Astrocyte of the spinal cord (primary cell): Measurements from ENCODE around the gene MEGF8.

Experiments
- DNase-seq: peaks from one replicate; pipeline ENCODE4 v3.0.0; 2011; ENCODE audit warnings: low read depth, low spot score
- H3K4me3 ChIP-seq: 2 replicates; pipeline ENCODE4 v1.5.1; 2011; ENCODE audit warnings: low read depth, mild to moderate bottlenecking, low read length, moderate library complexity
- in situ Hi-C: cut with HindIII; loops from 2 replicates; pipeline ENCODE4 v1.10.0; 2017; ENCODE audit warnings: low sequenced_read_pairs
- TF ChIP-seq, protein P1 (sequence below): IDR thresholded peaks from 2 replicates; pipeline ENCODE4 v1.5.1; 2012; ENCODE audit warnings: low read depth, mild to moderate bottlenecking, low read length, inconsistent platforms

The MEGF8 gene

DNA sequence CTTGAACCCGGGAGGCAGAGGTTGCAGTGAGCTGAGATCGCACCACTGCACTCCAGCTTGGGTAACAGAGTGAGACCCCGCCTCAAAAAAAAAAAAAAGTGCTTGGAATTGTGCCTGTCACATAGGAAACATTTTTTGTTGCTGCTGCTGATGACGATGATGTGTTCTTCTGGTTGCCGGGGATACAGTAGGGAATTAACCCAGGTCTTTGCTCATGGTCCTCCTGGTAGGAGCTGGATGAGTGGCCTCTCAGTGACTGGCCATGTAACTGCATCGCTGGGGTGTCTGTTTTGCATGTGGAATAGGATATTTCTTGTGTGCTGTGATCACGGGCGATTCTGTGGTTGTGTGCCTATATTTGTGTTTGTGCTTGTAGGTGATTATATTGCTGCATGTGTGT lies 69.3 kb downstream of the MEGF8 start:
- DNase-seq: no peak
- TF ChIP-seq, protein P1, sequence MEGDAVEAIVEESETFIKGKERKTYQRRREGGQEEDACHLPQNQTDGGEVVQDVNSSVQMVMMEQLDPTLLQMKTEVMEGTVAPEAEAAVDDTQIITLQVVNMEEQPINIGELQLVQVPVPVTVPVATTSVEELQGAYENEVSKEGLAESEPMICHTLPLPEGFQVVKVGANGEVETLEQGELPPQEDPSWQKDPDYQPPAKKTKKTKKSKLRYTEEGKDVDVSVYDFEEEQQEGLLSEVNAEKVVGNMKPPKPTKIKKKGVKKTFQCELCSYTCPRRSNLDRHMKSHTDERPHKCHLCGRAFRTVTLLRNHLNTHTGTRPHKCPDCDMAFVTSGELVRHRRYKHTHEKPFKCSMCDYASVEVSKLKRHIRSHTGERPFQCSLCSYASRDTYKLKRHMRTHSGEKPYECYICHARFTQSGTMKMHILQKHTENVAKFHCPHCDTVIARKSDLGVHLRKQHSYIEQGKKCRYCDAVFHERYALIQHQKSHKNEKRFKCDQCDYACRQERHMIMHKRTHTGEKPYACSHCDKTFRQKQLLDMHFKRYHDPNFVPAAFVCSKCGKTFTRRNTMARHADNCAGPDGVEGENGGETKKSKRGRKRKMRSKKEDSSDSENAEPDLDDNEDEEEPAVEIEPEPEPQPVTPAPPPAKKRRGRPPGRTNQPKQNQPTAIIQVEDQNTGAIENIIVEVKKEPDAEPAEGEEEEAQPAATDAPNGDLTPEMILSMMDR: no peak
- no peak overlapping the region for H3K4me3 ChIP-seq
- in situ Hi-C loops: no loop called here

DNA sequence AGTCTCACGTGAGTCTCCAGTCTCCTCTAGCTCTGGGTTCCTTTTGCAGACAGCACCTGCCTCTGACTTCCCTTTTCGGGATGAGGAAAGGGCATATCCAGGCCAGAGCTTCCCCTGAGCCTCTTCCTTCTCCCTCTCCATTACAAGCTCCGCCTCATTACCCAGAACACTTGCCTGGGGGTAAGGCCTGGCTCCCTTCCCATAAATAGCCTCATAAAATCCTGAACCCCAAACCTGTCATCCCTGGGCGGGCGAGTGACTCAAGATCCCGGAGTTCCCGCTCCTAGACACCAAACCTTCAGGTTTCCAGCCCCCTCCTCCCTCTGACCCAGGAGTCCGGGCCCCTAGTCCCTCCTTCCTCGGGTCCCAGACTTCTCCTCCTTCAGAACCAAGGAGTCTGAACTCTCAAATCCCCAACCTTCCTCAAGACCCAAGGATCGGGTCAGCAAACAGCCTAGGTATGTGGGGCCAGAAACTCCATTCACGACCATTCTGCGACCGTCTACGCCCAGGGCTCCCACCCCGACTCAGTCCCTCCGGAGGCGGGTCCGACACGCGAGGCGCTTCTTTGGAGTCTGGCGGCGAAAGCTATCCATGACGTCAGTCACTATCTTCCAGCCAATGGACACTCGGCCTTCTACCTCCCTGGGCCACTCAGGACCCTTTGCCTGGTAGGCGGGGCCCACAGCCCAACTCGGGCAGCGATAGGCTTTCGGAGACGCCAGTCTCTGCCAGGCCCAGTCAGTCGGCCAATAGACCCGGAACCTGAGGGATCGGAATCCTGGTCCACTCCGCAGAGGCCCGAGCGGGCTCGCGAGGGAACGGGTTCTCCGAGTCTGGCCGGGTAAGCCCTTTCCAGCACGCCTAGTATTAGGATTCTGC lies 71.2 kb downstream of the MEGF8 start:
- TF ChIP-seq, protein P1: no peak
- peak overlapping the region; percentile 59 for H3K4me3 ChIP-seq
- DNase-seq: peak; percentile 99
- in situ Hi-C loops: no loop called here

DNA sequence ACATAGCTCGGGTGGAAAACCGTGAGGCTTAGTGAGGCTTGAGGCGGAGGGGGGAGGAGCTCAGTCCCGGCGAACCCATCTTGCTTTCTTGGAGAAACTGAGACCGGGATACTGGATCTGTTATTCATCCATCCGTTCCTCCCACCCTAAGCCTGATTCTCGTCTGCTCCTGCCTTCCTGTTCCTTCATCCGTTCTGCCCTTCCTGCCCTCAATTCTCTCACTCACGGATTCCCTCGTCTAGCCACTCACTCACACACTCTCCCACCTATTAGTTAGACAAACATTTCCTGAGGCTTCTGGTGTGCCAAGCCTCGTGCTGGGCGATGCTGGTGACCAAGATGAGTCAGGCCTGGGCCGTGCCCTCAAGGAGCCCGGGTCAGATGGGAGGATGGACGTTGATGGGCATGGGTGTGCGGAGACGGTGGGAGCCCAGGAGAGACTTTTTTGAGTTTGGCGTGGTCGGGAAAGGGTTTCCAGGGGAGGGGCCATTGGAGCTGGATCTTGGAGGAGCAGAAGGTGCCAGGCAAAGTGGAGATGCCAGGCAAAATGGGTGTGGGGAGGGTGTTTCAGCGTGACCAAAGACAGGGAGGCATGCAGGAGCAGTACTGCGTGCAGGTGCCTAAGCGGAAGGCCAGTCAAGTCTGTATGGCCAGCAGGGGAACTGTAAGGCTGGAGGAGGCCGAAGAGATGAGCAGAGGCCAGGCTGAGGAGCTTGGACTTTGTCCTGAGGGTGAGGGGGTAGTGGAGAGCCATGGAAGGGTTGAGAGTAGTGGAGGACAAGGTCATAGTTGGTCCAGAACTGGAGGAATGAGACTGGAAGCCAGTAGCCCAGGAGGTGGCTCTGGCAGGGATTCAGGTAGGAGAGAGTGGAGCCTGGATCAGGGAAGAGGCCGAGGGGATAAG lies 72.1 kb downstream of the MEGF8 start:
- in situ Hi-C loops: no loop called here
- DNase-seq: no peak
- H3K4me3 ChIP-seq: peak overlapping the region; percentile 59
- TF ChIP-seq, protein P1: no peak

DNA sequence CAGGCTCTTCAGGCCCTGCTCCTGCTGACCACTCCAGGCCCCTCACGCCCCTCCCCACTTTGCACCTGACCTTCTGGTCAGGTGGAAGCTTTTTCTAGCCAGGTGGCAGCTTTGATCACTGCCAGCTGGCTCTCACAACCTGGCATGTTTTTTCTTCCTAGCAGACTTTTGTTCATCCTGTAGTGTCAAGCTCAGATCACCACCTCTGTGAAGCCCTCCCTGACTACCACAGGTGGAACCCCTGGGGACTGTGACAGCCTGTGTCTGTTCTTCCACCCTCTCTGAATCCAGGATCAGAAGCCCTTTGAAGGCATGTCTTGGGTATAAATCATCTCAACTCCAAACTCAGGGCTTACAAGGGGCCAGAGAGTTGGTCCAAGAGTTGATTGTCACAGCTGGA lies 75.0 kb downstream of the MEGF8 start:
- in situ Hi-C loops: no loop called here
- no peak overlapping the region for H3K4me3 ChIP-seq
- no peak for DNase-seq
- TF ChIP-seq, protein P1: no peak

DNA sequence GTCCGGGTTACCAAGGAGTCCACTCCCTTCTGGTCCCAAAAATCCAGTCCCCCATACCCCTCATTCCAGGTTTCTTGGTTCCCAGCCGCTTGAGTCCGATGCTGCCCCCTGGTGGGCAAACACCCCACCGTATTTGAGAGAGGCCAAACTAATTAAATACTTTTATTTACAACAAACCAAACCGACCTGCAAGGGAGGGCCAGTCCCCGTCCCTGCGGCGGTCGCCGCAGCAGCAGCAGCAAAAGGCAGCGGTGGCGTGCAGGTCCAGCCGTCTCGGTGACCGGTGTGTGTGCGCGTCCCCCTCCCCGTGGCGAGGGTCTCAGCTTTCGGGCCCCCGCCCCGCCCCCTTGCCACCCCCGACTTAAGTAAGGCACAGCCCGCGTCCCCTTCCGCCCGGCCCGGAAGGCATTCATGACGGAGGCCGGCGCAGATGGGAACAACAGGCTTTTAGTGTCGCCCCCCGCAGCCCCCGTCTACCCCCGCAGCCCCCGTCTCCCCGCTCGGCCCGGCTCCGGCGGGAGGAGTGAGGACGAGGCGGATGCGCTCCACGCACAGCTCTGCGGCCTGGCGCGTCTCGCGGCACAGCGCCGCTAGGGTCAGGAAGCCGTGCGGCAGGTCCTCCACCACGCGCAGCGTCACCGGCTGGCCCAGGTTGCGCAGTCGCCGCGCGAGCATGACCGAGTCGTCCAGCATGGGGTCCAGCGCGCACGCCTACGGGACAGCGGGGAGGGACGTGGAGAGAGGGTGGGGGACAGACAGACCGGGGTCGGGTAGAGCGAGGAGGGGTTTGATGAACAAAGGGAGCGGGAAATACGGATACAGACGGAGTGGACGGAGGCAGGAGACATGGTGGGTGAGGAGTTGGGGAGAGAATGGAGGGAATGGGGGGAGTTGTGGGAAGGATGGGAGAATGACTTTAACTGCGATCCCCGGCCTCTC lies 76.2 kb downstream of the MEGF8 start:
- DNase-seq: peak; percentile 75
- H3K4me3 ChIP-seq: peak overlapping the region; percentile 46
- in situ Hi-C loops: no loop called here
- TF ChIP-seq, protein P1: peak; percentile 91
